GM18858 (cell line): ENCODE results near the gene UNK.
"Not testable (repeated sequence)": the region's sequence is repeated elsewhere in the genome, so short reads cannot be mapped to it uniquely, and the experiment has no call there.

ENCODE experiments used
- ATAC-seq: cut with Tn5 transposase; IDR thresholded peaks from one replicate; pipeline ENCODE4 v1.9.1; 2021; ENCODE audit not compliant: unreplicated experiment

Gene UNK

DNA sequence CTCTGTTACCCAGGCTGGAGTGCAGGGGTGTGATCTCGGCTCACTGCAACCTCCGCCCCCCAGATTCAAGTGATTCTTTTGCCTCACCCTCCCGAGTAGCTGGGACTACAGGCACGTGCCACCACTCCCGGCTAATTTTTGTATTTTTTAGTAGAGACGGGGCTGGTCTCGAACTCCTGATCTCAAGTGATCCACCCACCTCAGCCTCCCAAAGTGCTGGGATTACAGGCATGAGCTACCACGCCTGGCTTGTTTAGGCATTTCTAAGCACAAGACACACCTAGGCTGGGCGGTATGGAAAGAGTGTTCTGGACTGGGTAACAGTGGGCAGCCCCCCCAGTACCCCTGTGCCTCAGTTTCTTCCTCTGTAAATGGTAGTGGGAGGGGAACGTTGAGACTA lies 85.6 kb downstream of the UNK start:
- ATAC-seq, result not testable (repeated sequence)

DNA sequence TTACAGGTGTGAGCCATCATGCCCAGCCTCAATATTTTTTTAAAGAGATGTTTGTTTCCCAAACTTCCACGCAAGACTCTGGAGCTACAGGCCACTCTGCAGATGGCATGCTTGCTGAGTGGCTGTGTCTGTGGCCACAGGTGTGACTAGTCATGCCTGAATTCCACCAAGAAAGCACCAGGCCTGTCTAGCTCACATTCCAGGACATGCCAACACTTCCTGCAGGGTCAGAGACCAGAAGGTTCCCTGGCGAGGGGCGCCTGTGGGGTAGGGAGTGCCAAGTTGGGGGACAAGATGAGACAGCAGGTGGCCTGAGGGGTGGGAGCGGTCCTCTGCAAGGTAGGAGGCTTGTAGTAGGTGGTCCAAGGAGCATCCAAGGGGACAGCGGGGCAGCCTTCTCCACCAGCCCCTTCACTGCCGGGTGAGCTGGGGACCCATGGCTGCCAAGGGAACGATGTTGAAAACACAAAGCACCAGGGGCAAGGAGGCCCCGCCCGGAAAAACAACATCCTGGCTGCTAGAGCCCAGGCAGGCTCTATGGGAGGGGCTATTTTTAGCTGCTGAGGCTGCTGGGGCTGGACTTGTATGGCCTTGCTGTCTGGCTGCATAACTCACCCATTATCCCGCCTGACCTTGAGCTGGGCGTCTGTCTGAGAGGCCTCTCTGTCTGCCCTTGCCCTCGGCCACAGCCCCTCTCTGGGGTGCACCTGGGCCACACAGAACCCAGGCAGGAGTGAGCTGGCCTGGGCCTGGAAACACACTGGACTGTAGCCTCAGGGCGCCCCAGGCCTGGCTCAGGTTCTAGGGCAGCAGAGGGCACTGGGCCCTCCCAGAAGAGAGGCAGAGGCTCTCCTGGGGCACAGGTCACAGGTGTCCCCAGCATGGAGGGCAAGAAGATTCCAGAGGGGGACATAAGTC lies 88.1 kb downstream of the UNK start:
- no peak for ATAC-seq

DNA sequence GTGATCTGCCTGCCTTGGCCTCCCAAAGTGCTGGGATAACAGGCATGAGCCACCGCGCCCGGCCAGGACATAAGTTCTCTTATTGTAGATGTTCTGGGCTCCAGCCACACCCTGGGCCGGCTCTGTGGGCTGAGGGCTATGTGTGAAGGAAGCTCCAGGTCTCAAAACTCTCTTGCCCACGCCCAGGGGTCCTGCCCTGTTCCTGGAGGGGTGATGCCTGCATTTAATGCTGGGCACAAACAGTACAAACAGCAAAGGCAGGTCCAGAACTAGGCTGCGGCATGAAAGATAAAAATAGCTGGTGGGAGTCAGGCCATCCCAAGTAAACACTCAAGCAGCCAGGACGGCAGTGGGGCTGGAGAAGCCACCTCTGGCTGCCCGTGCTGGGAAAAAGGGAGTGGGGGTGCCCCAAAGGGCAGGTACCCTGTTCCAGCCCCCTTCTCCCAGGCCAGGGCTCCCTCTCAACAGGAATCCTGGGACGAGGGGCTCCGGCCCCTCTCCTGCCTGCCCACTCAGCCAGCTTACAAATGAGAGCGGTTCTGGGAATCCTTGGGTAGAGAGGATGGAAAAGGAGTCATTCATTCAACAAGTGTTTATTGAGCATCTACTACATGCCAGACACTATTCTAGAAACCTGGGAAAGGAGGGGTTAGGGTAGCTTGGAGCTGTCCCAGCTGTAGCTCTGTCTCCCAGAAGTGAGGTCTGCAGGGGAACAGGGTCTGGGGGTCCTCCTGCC lies 89.1 kb downstream of the UNK start:
- ATAC-seq, result no peak

DNA sequence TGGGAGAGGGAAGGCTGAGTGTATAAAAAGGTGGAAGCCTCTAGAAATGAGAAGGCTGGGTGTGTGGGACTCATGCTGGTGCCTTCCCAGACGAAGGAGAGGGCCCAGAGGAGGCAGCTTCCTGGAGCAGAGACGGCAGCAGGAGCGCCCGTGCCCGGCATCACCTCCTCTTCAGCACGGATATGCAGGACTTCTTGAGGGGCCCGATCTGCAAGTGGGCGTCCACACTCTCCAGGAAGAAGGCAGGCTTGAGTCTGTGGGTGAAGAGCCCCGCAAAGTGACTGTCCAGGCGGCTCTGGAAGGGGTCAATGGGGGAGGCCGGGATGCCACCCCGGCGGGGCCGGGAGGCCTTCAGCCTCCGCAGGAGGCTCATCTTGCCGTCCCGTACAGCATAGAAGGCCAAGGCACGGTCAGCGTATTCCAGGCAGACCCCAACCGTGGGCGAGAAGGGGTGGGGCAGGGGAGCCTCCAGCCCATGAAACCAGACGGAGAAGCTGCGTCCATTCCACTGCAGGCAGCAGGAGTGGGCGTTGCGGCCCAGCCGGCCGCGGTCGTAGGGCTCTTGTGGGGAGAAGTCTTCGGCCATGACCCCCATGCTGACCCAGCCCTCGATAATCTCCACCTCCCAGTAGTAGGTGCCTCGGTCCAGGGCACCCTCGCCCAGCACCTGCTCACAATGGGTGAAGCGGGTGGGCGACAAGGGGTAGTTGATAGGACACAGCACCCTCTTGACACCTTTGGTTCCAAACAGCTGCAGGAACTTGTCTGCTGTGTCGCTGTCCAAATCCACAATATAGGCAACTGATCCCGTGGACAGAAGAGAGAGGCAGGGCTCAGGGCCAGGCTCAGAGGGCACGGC lies 89.9 kb downstream of the UNK start:
- no peak for ATAC-seq
